Neuron (in vitro differentiated cells): ENCODE data around the gene MSI1.

Source experiments
- H2AFZ ChIP-seq: one replicate; pipeline ENCODE4 v1.6.1; 2013; ENCODE audit warnings: low read depth, mild to moderate bottlenecking, inconsistent platforms, low read length, moderate library complexity
- H3K27me3 ChIP-seq: one replicate; pipeline ENCODE4 v1.6.1; 2013; ENCODE audit warnings: low read length; ENCODE audit not compliant: insufficient read depth
- H3K36me3 ChIP-seq: one replicate; pipeline ENCODE4 v1.6.1; 2013; ENCODE audit warnings: low read length; ENCODE audit not compliant: insufficient read depth
- H3K4me1 ChIP-seq: one replicate; pipeline ENCODE4 v1.6.1; 2013; ENCODE audit warnings: low read length; ENCODE audit not compliant: insufficient read depth
- H3K4me3 ChIP-seq: 2 replicates; pipeline ENCODE4 v1.5.1; 2013; ENCODE audit warnings: mild to moderate bottlenecking, low read length, moderate library complexity
- H3K9me3 ChIP-seq: one replicate; pipeline ENCODE4 v1.6.1; 2013; ENCODE audit warnings: low read length

The MSI1 gene

GRCh38 chr12:120368789-120369602 is at the start of gene MSI1:
TSS of gene MSI1 (minus strand) at chr12:120369164. CDS start at chr12:120369091, 73 bp downstream.
- H3K4me3 ChIP-seq: peak within 1 kb of the TSS; percentile 92

GRCh38 chr12:120417917-120418580 is 49.1 kb upstream of the MSI1 start:
- H3K4me3 ChIP-seq: no peak overlapping the region
- H3K36me3 ChIP-seq: no peaks in the 10 kb centered on the region
- H3K4me1 ChIP-seq: peaks cover 17% of the 10 kb centered on the region
- H3K27me3 ChIP-seq: no peaks in the 10 kb centered on the region
- H3K9me3 ChIP-seq: no peaks in the 10 kb centered on the region
- H2AFZ ChIP-seq: no peak overlapping the region

More at GRCh38 chr12:120368789-120369602, at the start of gene MSI1:
- Histone ChIP-seq H3K9me3 (no peaks in the 10 kb centered on the region), H3K27me3 (no peaks in the 10 kb centered on the region), H3K36me3 (peaks cover 34% of the 10 kb centered on the region), H2AFZ (no peak within 1 kb of the TSS), H3K4me1 (peaks cover 46% of the 10 kb centered on the region)

- Histone ChIP-seq H3K36me3 (no peaks in the 10 kb centered on the region), H3K9me3 (no peaks in the 10 kb centered on the region), H2AFZ (no peak overlapping the region), H3K27me3 (no peaks in the 10 kb centered on the region), H3K4me1 (peaks cover 17% of the 10 kb centered on the region), H3K4me3 (no peak overlapping the region)
These were observed 47.7 kb upstream of the MSI1 start for GRCh38 chr12:120416490-120417216.

GRCh38 chr12:120413901-120414695 is 45.1 kb upstream of the MSI1 start:
- Histone ChIP-seq H2AFZ (no peak overlapping the region), H3K4me3 (peak overlapping the region; percentile 16), H3K36me3 (no peaks in the 10 kb centered on the region), H3K27me3 (no peaks in the 10 kb centered on the region), H3K4me1 (peaks cover 17% of the 10 kb centered on the region), H3K9me3 (no peaks in the 10 kb centered on the region)

GRCh38 chr12:120412421-120412820 is 43.5 kb upstream of the MSI1 start:
- peaks cover 17% of the 10 kb centered on the region for H3K4me1 ChIP-seq
- H3K9me3 ChIP-seq: no peaks in the 10 kb centered on the region
- no peaks in the 10 kb centered on the region for H3K27me3 ChIP-seq
- no peak overlapping the region for H2AFZ ChIP-seq
- no peak overlapping the region for H3K4me3 ChIP-seq
- H3K36me3 ChIP-seq: no peaks in the 10 kb centered on the region

GRCh38 chr12:120408771-120409170 is 39.8 kb upstream of the MSI1 start:
- Histone ChIP-seq H3K4me1 (peaks cover 11% of the 10 kb centered on the region), H3K36me3 (no peaks in the 10 kb centered on the region), H3K27me3 (no peaks in the 10 kb centered on the region), H2AFZ (no peak overlapping the region), H3K9me3 (no peaks in the 10 kb centered on the region), H3K4me3 (no peak overlapping the region)

- no peaks in the 10 kb centered on the region for H3K9me3 ChIP-seq
- peaks cover 19% of the 10 kb centered on the region for H3K4me1 ChIP-seq
- no peak overlapping the region for H3K4me3 ChIP-seq
- no peaks in the 10 kb centered on the region for H3K27me3 ChIP-seq
- no peak overlapping the region for H2AFZ ChIP-seq
- no peaks in the 10 kb centered on the region for H3K36me3 ChIP-seq
These were observed 37.6 kb upstream of the MSI1 start for GRCh38 chr12:120406553-120406952.

GRCh38 chr12:120406069-120406468 is 37.1 kb upstream of the MSI1 start:
- Histone ChIP-seq H2AFZ (no peak overlapping the region), H3K4me3 (no peak overlapping the region), H3K9me3 (no peaks in the 10 kb centered on the region), H3K4me1 (peaks cover 23% of the 10 kb centered on the region), H3K27me3 (no peaks in the 10 kb centered on the region), H3K36me3 (no peaks in the 10 kb centered on the region)

- Histone ChIP-seq H3K36me3 (no peaks in the 10 kb centered on the region), H3K4me3 (no peak overlapping the region), H3K27me3 (no peaks in the 10 kb centered on the region), H3K4me1 (peaks cover 25% of the 10 kb centered on the region), H2AFZ (no peak overlapping the region), H3K9me3 (no peaks in the 10 kb centered on the region)
These were observed 35.3 kb upstream of the MSI1 start for GRCh38 chr12:120404271-120404670.

GRCh38 chr12:120403869-120404268 is 34.9 kb upstream of the MSI1 start:
- H3K4me1 ChIP-seq: peaks cover 28% of the 10 kb centered on the region
- H3K4me3 ChIP-seq: no peak overlapping the region
- no peaks in the 10 kb centered on the region for H3K9me3 ChIP-seq
- H3K27me3 ChIP-seq: no peaks in the 10 kb centered on the region
- H3K36me3 ChIP-seq: no peaks in the 10 kb centered on the region
- no peak overlapping the region for H2AFZ ChIP-seq

- Histone ChIP-seq H3K4me1 (peaks cover 43% of the 10 kb centered on the region), H3K36me3 (no peaks in the 10 kb centered on the region), H3K27me3 (no peaks in the 10 kb centered on the region), H3K4me3 (peak overlapping the region; percentile 22), H2AFZ (peak overlapping the region; percentile 2), H3K9me3 (no peaks in the 10 kb centered on the region)
These were observed 33.3 kb upstream of the MSI1 start for GRCh38 chr12:120402217-120402616.

- no peaks in the 10 kb centered on the region for H3K9me3 ChIP-seq
- no peak overlapping the region for H3K4me3 ChIP-seq
- H2AFZ ChIP-seq: no peak overlapping the region
- peaks cover 54% of the 10 kb centered on the region for H3K4me1 ChIP-seq
- no peaks in the 10 kb centered on the region for H3K36me3 ChIP-seq
- H3K27me3 ChIP-seq: no peaks in the 10 kb centered on the region
These were observed 30.6 kb upstream of the MSI1 start for GRCh38 chr12:120399531-120399930.
